ENCODE measurements around the gene GSTA2.
"Not testable (repeated sequence)": the region's sequence is repeated elsewhere in the genome, so short reads cannot be mapped to it uniquely, and the experiment has no call there.

Gene GSTA2

GRCh38 chr6:52759085-52759484, 4.2 kb downstream of the GSTA2 start:
- DNase-seq = no peak

GRCh38 chr6:52757651-52758338, 5.5 kb downstream of the GSTA2 start:
- not testable (repeated sequence) for DNase-seq

DNA sequence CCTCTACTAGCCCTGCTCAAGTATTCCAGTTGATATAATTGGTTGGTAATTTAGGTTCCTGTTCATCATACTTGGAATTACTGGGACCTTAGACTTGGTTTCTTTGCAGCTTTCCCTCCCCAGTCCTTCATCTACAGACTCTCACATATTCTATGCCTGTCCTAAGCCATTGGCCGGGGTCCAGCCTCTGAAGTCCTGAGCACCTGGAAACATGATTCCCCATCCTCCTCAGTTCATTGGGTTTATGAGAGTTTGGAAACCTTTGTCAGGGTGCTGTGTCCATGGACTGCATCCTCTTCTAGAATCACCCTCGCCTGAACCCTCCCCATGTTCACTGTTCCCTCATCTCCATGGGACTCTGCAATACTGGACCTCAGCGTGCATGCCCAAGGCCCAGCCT, 8.8 kb downstream of the GSTA2 start:
- no peak for DNase-seq

GRCh38 chr6:52753137-52753536, 10.1 kb downstream of the GSTA2 start:
- not testable (repeated sequence) for DNase-seq

- no peak for DNase-seq
Observed at GRCh38 chr6:52752310-52752709, 11.0 kb downstream of the GSTA2 start.

DNA sequence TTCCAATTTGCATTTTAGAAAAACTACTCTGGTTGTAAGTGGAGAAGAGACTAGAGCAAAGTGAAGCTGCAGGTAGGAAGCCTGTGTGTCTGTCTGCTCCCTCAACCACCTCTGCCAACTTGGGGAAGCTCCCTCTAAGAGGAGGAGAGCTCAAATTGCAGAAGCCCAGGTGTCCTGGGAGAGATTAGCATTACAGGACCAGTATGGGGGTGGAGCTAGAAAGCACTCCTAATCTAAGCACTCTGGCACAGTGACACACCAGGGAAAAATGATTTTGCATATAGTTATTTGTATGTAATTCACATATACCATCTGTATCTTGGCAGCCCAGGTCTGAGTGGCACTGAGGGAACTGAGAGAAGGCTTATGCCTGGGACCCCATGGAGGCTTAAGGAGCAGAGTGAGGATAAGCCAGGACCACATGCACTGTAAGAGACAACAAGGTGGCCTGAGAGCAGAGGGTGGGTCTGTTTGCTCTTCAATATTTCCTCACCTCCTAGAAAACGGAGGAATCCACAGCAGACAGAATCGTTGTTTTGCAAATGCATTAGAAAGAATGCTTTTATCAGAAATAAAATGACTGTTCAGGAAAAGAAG, 13.6 kb downstream of the GSTA2 start:
- no peak for DNase-seq

GRCh38 chr6:52747301-52747700, 16.0 kb downstream of the GSTA2 start:
- not testable (repeated sequence) for DNase-seq

GRCh38 chr6:52746213-52746612, 17.1 kb downstream of the GSTA2 start:
- DNase-seq = no peak

DNA sequence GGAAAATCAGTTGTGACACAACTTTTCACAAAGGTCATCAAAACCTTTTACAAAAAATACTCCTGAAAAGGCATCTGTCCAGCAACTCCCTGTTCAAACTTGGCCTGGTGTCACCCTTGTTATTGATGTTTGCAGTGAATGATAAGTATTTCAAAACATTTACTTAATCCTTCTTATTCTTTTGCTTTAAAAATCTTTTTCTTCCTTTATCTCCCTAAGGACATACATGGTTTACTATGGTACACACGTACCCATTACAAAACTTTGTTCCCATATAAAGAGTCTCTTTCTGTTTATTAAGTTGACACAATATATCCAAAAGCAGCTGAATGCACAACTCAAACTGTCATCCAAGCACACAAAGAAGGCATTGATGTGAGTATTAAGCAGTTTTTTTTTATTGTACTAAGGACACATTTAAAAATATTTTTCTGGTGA, 17.5 kb downstream of the GSTA2 start:
- DNase-seq = no peak

DNA sequence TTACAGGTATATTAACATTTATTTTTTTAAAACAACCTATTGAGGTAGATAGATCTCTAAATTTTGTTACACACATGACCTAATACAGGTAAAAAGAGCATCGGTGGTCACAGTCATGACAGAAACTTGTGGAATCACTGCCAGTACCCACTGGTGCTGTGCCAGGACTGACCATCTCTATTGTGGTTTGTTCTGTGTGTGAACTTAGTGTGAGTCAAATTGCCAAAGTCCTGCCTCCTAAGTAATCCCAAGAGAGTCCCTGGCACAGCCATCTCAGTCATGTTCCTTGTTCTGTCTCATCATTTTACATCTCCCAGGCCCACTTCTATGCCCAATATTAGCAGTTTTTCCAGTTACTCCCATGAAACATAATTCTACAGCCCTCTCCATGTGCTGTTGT, 21.4 kb downstream of the GSTA2 start:
- no peak for DNase-seq

GRCh38 chr6:52739627-52740026, 23.6 kb downstream of the GSTA2 start:
- DNase-seq = no peak

GRCh38 chr6:52739134-52739533, 24.1 kb downstream of the GSTA2 start:
- no peak for DNase-seq

- DNase-seq = no peak
Observed at GRCh38 chr6:52736145-52736544, 27.1 kb downstream of the GSTA2 start.

DNA sequence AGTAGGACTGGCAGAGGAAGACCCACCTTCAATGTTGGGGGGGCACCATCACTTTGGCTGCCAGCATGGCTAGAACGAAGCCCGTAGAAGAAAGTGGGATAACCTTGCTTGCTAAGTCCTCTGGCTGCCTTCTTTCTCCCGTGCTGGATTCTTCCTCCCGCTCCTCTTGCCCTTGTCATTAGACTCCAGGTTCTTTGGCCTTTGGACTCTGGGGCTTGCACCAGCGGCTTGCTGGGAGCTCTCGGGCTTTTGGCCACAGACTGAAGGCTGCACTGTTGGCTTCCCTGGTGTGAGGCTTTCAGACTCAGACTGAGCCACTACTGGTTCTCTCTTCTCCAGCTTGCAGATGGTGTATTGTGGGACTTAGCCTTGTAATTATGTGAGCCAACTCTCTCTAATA, 28.2 kb downstream of the GSTA2 start:
- DNase-seq = no peak

DNA sequence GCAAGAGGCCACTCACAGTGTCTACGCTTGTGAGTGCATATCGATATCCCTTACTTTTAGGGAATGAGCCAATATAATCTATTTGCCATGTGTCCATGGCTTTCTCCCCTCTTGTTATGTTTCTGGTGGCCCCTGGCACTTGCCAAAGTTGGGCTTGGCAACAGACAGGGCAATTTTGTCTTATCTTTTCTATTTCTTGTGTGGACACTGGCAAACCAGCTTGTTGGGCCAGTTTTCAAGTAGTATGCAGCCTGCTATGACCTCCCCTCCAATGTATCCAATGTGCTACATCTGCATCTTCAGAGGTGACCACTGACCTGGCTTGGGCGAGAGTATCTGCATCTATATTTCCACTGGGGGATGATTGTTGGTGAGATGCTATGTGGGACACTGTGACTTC, 29.2 kb downstream of the GSTA2 start:
- DNase-seq = no peak

DNA sequence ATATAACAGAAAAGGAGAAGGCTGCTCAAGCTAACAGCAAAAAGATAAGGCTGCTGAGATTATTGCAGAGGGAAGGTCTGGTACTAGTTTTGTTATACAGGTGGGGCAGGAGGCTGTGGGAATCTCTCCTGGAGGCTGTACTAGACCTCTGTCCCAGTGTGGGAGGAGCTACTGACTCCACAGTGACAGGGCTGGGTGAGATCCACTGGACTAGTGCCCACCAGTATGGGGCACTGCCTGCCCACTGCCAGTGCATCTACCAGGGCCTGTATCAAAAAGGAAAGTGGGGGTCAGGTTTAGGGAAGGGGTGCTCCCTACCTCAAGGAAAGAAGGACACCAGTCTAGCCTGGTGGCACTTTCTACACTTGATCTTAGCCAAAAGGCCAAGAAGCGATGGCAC, 30.1 kb downstream of the GSTA2 start:
- no peak for DNase-seq

DNA sequence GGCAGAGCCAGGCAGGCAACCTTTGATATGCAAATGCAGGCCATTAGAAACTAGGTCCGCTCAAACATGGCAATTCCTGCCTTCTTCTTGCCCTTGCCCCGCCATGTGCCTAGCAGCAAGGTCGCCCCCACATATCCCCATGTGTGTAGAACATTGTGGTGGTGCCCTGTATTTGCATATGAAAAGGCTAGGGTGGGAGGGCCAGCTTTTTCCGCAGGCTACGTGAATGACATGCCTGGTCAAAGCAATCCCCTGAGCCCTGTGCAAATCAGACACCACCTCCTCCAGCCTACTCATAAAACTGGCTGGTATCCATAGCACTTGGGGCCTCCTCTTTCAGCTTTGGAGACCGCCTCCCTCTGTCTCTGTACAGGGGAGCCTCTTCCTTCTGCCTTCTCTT, 31.6 kb downstream of the GSTA2 start:
- no peak for DNase-seq

DNA sequence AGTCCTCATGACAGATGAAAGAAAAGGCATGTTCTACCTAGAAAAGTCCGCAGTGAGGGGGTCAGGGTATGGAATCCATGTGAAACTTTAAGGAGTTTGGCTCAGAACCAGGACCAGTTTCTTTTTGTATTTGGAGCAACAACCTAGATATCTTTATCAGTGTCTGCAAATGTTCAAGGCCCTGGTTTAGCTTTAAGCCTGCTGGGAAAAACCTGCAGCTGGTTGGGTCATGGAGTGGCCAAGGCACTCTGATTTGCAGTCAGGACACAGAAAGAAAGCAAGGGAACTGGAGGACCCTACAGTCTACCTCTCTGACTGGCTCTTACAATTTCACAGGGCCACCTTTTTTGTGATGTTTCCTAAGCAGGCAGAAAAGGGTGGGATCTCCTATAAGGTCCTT, 33.7 kb downstream of the GSTA2 start:
- no peak for DNase-seq

DNA sequence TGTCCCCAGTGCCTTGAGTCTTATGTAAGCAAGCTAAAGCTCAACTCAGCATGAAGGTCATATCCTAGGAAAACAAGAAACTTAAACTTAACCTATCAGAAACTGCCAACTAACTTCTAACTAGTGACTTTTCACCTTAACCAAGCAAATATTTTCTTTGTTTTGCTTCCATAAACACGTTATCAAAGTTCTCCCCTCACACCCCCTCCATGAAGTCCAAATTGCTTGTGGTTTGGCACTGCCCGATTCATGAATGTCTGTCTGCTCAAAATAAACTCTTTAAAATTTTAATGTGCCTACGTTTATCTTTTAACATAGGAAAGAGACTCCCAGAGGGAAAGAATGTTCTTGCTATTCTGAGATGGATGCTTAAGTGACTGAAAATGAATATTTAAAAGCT, 34.9 kb downstream of the GSTA2 start:
- DNase-seq = no peak

DNA sequence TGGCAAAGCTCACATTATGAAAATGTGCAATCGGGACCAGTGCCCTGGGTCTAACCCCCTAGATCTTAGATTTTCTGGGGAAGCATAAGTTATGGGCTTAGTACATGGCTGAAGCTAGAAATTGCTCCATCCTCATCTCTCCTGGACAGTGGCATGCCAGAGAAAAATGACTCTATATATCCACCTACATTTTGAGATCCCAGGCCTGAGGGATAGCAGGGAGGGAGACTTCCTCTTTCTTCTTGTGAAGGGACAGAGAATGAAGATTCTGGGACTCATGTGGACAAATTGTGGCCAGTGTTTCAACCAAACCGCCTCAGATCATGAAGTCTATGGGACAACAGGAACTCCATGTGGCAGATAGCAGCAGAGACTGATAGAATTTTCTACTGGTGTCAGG, 35.4 kb downstream of the GSTA2 start:
- no peak for DNase-seq

DNA sequence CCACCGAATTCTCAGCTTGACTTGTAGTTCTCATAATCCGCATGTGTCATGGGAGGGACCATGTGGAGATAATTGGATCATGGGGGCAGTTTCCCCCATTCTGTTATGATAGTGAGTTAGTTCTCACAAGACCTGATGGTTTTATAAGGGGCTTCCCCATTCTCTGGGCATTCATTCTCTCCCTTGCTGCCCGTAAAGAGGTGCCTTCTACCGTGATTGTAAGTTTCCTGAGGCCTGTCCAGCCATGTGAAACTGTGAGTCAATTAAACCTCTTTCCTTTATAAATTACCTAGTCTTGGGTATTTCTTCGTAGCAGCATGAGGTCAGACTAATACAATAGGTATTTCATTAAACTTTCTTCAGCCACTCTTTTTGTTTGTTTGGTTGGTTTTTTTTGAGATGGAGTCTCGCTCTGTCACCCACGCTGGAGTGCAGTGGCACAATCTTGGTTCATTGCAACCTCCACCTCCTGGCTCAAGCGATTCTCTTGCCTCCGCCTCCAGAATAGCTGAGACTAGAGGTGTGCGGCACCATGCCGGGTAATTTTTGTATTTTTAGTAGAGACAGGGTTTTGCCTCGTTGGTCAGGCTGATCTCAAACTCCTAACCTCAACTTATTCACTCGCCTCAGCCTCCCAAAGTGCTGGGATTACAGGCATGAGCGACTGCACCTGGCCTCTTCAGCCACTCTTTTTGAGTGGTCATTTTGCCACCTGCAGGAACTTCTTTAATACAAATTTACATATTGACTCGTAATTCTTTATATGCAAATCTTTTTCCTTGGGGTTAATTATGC, 36.3 kb downstream of the GSTA2 start:
- no peak for DNase-seq

DNA sequence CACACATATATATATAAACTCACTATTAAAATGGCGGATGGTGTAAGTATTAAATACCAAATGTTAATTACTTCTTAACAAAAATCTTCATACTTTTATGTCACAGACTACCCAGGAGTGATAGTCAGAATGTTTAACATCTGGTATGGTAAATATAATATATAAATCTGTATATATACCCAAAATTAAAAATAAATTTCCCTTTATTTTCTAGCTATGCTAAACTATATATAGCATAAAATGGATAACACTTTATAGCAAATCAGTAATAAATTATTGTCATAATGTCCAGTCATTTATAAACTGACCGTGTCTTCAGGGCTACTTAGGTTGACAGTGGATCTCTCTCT, 37.1 kb downstream of the GSTA2 start:
- DNase-seq = no peak

- DNase-seq = no peak
Observed at GRCh38 chr6:52725535-52726192, 37.6 kb downstream of the GSTA2 start.

DNA sequence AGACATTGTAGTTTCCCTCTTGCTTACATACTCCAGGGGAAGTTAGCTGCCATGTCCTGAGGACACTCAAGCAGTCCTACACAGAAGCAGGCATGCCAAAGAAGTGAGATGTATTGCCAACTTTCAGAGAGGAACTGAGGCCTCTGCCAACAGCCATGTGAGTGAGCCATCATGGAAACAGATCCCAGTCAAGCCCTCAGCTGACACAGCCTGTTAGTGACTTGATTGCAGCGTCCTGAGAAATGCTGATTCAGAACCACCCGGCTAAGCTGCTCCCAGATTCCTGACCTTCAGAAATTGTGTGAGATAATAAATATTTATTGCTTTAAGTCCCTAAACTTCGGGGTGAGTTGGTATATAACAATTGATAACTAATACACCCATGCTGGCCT, 38.1 kb downstream of the GSTA2 start:
- DNase-seq = no peak

Measured in NCI-H1048 (cell line).